NCI-H460 (cell line): Measurements from ENCODE around the gene SLCO1B1. TPM values are rescaled to one million over a fixed set of nuclear protein-coding genes. Genes with fewer than 3 reads are reported as not detected.
A peak's percentile ranks its signal among the peaks of the same experiment; 100 is the strongest.
"Not testable (repeated sequence)": the region's sequence is repeated elsewhere in the genome, so short reads cannot be mapped to it uniquely, and the experiment has no call there.

Experiments used
- DNase-seq: peaks from one replicate; pipeline ENCODE4 v3.0.0-alpha.2; 2016; ENCODE audit warnings: low read depth; ENCODE audit errors: extremely low read depth
- polyA plus RNA-seq: library from polyadenylated mRNA; depleted of rRNA; stranded (reverse); fragments of >200 nt; gene quantifications from 2 replicates; pipeline ENCODE4 v1.2.3, GENCODE V29; 2014; cell fraction: nucleus; rRNA removed
- total RNA-seq: library from RNA; depleted of rRNA; stranded (reverse); fragments of >200 nt; shearing (Covaris generic); gene quantifications from 2 replicates; pipeline ENCODE4 v1.2.3, GENCODE V29; 2014; rRNA removed

SLCO1B1 gene
- total RNA-seq: not detected in 2 replicates
- not detected in 2 replicates for polyA plus RNA-seq

DNA sequence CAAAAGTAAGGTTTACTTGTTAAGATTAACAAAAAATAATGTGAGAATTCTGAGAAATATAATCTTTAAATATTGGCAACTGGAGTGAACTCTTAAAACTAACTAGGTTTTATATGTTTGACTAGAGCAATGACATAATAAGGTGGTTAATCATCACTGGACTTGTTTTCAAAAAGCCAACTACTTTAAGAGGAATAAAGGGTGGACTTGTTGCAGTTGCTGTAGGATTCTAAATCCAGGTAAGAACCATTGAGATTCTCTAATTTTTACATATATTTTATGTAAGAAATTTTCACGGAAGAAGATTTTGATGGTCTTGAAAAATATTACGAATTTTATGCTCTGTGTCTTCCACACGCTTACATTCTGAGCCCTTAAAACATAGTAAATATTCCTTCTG is at the start of gene SLCO1B1:
SLCO1B1 (plus strand) TSS at position 197 of the 400 bp plus-strand sequence. CDS start 10,381 bp downstream, outside the sequence.
- no peak for DNase-seq

DNA sequence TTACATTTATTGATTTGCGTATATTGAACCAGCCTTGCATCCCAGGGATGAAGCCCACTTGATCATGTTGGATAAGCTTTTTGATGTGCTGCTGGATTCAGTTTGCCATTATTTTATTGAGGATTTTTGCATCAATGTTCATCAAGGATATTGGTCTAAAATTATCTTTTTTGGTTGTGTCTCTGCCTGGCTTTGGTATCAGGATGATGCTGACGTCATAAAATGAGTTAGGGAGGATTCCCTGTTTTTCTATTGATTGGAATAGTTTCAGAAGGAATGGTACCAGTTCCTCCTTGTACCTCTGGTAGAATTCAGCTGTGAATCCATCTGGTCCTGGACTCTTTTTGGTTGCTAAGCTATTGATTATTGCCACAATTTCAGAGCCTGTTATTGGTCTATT is 46.2 kb upstream of the SLCO1B1 start:
- DNase-seq: not testable (repeated sequence)

GRCh38 chr12:21111732-21112131 is 19.3 kb upstream of the SLCO1B1 start:
- DNase-seq: no peak

DNA sequence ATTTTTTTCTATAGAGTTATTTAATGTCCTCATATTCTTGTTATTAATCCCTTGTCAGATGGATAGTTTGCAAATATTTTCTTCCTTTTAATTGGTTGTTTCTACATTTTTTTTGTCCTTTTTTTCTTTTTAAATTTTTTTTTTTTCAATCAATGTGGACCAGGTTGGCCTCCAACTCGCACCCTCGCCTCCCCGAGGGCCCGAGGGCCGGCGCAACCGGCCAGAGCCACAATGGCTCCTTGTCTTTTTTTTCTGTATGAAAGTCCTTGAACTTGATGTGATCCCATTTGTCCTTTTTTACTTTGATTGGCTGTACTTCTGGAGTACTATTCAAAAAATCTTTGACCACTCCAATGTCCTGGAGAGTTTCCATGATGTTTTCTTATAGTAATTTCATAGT is 17.7 kb upstream of the SLCO1B1 start:
- no peak for DNase-seq

- no peak for DNase-seq
These were observed 13.0 kb upstream of the SLCO1B1 start for GRCh38 chr12:21117995-21118394.

GRCh38 chr12:21118760-21119159 is 12.2 kb upstream of the SLCO1B1 start:
- DNase-seq: no peak

DNA sequence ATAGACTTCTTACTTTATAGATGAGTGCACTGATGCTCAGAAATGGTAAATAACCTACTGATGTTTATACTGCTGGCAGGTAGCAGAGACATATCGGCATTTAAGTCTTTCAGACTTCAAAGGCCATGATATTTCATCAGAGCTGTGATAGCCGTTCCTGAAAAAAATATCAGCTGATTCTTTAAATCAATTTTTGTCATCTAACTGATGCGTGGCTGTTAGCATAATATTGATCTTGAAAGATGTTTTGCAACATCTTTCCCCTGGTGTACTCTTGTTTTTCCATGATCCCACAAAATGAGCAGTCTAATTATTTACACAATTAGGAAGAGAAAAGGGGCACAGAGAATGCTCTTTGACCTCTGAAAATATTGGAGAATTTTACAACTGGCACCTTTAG is 1.6 kb upstream of the SLCO1B1 start:
- DNase-seq: no peak

- DNase-seq: no peak
These were observed 1.1 kb upstream of the SLCO1B1 start for GRCh38 chr12:21129906-21130305.

DNA sequence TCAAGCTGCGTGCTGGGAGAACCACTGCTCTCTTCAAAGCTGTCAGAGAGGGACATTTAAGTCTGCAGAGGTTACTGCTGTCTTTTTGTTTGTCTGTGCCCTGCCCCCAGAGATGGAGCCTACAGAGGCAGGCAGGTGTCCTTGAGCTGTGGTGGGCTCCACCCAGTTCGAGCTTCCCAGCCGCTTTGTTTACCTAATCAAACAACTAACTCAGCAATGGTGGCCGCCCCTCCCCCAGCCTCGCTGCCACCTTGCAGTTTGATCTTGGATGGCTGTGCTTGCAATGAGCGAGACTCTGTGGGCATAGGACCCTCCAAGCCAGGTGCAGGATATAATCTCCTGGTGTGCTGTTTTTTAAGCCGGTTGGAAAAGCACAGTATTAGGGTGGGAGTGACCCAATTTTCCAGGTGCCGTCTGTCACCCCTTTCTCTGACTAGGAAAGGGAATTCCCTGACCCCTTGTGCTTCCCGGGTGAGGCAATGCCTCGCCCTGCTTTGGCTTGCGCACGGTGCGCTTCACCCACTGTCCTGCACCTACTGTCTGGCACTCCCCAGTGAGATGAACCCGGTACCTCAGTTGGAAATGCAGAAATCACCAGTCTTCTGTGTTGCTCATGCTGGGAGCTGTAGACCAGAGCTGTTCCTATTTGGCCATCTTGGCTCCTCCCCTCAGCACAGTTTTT is 6.5 kb downstream of the SLCO1B1 start:
- not testable (repeated sequence) for DNase-seq

DNA sequence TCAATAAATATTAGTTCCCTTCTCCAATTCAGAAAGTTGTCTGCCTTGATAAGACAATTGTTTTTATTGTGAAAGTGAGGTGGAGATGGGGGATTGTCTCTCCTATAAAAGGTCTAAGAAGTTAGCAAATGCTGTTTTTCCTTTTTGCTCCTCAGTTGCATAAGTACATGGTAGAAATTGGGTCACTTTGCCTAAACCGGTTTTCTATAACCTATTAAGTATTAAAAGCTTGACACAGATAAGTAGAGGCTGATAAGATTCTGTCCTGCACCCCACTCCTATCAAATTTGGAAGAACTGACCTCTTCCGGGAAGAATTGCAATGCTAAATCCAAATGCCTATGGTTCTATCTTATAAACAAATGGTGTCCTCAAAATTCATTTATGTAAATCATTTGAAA is 7.0 kb downstream of the SLCO1B1 start:
- no peak for DNase-seq

DNA sequence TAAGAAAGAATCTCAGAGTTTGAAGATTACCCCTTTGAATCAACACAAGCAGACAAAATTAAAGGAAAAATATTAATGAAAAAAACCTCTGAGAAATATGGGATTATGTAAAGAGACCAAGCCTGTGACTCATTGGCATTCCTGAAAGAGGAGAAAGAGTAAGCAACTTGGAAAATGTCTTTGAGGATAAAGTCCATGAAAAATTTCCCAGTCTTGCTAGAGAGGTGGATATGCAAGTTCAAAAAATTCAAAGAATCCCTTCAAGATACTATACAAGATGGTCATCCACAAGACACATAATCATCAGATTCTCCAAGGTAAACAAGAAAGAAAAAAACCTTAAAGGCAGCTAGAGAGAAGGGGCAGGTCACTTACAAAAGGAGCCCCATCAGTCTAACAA is 13.3 kb downstream of the SLCO1B1 start:
- DNase-seq: no peak

- not testable (repeated sequence) for DNase-seq
These were observed 18.9 kb downstream of the SLCO1B1 start for GRCh38 chr12:21149861-21150260.

DNA sequence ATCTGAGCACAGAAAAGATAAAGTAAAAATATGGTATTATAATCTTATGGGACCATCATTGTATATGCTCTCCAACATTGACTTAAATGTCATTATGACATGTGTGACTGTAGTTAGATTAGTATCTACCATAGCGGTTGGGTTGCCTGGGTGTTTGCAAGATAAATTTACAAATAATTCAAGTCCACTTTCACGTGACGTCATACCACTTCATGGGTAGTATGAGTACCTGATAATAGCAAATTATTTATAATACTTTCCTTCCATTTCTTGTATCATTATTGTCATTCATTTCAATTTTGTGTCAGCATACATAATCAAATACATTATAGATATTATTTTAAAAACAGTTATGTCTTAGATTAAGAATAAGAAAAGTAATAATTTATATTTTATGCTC is 20.2 kb downstream of the SLCO1B1 start:
- DNase-seq: no peak

GRCh38 chr12:21155522-21156351 is 24.7 kb downstream of the SLCO1B1 start:
- no peak for DNase-seq

- no peak for DNase-seq
These were observed 34.1 kb downstream of the SLCO1B1 start for GRCh38 chr12:21165048-21165447.

GRCh38 chr12:21169878-21170472 is 39.0 kb downstream of the SLCO1B1 start:
- DNase-seq: peak; percentile 43

DNA sequence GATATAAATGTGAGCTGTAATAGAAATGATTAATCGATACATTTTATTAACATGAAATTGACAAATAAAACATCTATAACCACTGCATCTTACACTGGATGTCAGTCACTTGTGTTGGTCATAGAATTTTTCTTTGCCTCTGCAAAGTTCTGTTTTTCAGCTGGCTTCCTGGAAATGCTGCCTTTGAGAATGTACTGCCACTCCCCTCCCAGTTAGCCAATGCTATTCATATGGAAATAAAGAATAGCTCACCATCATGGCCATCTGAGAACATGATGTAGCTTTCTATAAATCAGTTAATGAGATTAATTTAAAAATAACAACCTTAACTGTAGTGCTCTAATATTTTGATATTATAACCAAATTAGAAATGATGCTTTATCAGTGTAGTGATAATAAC is 41.1 kb downstream of the SLCO1B1 start:
- DNase-seq: no peak

GRCh38 chr12:21183721-21184275 is 52.8 kb downstream of the SLCO1B1 start:
- DNase-seq: no peak

- no peak for DNase-seq
These were observed 59.0 kb downstream of the SLCO1B1 start for GRCh38 chr12:21190016-21190415.

DNA sequence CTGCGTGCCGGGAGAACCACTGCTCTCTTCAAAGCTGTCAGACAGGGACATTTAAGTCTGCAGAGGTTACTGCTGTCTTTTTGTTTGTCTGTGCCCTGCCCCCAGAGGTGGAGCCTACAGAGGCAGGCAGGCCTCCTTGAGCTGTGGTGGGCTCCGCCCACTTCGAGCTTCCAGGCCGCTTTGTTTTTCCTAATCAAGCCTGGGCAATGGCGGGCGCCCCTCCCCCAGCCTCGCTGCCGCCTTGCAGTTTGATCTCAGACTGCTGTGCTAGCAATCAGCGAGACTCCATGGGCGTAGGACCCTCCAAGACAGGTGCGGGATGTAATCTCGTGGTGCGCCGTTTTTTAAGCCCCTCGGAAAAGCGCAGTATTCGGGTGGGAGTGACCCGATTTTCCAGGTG is 83.4 kb downstream of the SLCO1B1 start:
- DNase-seq: not testable (repeated sequence)

DNA sequence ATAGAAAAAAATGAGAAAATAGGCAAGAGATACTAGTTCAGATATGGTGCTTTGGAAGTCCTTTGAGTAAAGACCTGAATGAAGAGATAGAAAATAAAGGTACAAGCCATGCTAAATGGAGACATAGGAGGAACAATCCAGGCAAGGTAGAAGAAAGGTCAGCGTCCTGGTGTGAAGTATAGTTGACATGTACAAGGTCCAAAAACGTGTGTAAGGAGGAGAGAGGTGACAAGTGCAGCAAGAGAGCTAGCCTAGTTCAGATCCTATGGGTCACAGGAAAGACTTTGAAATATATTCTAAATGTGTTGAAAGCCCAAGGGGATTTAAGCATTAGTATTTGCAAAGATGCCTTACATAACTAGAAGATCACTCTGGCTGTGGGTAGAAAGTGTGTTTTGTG is 88.2 kb downstream of the SLCO1B1 start:
- DNase-seq: no peak
